ENCODE data around the gene CNKSR1.

Gene CNKSR1

DNA sequence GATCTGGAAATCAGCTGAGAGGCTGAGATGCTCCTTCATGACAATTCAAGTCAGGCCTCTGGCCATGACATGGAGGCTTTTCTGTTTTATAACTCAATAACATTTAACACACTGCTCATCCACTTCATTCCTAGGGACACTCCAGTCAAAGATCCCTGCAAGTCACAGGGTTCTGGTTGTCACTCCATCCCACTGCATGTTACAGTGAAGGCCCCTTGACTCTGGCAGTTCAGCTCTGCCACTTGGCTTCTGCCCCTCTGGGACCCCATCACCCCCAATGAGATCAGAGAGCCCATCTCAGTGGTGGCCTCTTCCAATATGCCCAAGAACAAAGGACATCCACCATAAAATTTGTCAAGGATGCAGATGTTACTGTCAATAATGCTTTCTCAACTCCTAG is 28.4 kb upstream of the CNKSR1 start:
- H3K36me3 ChIP-seq (ENCODE audit: control insufficient read depth, insufficient read depth, low read length) = no peaks in the 10 kb centered on the region
- peaks cover 3% of the 10 kb centered on the region; the same call in 1 of the 2 replicates for H3K27me3 ChIP-seq (replicated peaks; ENCODE audit: control insufficient read depth, insufficient read depth, low read length)
- DNase-seq (ENCODE audit: extremely low read depth, insufficient read length) = no peak
- TF ChIP-seq, protein P1, sequence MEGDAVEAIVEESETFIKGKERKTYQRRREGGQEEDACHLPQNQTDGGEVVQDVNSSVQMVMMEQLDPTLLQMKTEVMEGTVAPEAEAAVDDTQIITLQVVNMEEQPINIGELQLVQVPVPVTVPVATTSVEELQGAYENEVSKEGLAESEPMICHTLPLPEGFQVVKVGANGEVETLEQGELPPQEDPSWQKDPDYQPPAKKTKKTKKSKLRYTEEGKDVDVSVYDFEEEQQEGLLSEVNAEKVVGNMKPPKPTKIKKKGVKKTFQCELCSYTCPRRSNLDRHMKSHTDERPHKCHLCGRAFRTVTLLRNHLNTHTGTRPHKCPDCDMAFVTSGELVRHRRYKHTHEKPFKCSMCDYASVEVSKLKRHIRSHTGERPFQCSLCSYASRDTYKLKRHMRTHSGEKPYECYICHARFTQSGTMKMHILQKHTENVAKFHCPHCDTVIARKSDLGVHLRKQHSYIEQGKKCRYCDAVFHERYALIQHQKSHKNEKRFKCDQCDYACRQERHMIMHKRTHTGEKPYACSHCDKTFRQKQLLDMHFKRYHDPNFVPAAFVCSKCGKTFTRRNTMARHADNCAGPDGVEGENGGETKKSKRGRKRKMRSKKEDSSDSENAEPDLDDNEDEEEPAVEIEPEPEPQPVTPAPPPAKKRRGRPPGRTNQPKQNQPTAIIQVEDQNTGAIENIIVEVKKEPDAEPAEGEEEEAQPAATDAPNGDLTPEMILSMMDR (IDR thresholded peaks at IDR 0.05; ENCODE audit: insufficient read depth, low read length, poor library complexity, severe bottlenecking) = no peak
- H3K4me3 ChIP-seq (replicated peaks; ENCODE audit: low read depth, low read length) = no peak overlapping the region

DNA sequence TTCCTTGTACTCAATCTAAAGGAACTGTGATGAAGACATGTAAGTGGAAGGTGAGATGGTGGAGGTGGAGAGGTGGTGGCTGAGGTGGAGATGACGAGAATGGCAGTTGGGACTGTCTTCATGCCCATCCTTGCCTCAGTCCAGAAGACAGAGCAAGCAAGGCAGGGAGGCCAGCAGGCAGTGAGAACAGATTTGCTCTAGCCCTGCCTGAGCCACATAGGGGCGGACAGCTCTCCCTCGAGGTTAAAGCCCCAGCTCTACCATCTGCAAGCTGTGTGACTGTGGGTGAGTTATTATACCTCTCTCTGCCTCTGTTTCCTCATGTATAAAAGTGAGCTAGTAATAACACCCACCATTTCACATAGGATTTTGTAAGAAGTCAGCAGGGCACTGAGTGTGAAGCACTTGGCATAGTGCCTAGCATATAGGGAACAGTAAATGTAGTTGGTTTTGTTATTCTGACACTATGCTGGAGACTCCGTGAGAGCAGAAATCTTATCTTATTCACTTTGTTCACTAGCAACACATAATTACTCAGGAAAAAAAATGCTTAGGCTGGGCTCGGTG is 23.2 kb upstream of the CNKSR1 start:
- DNase-seq (ENCODE audit: extremely low read depth, insufficient read length) = no peak
- Histone ChIP-seq H3K27me3 (replicated peaks; ENCODE audit: control insufficient read depth, insufficient read depth, low read length) (peaks cover 9% of the 10 kb centered on the region), H3K4me3 (replicated peaks; ENCODE audit: low read depth, low read length) (no peak overlapping the region), H3K36me3 (ENCODE audit: control insufficient read depth, insufficient read depth, low read length) (no peaks in the 10 kb centered on the region)
- TF ChIP-seq, protein P1 (IDR thresholded peaks at IDR 0.05; ENCODE audit: insufficient read depth, low read length, poor library complexity, severe bottlenecking) = no peak

DNA sequence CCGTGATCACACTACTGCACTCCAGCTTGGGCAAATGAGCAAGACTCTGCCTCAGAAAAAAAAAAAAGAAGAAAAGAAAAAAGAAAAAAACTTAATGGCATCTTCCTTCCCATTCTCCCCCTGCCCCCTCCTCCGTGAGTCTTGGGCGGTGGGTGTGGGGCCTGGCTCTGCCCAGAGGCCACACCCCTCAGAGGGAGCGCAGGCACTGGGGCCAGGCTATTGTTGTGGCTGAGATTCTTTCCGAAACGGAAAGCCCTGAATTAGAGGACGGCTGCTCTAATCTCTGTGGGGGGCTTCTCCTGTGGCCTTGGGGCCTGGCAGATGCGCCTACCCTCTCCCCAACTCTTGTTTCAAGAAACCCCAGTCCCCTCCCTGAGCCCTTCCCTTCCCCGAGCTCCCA is 22.5 kb upstream of the CNKSR1 start:
- no peaks in the 10 kb centered on the region for H3K36me3 ChIP-seq (ENCODE audit: control insufficient read depth, insufficient read depth, low read length)
- TF ChIP-seq, protein P1 (IDR thresholded peaks at IDR 0.05; ENCODE audit: insufficient read depth, low read length, poor library complexity, severe bottlenecking) = no peak
- no peak for DNase-seq (ENCODE audit: extremely low read depth, insufficient read length)
- no peak overlapping the region for H3K4me3 ChIP-seq (replicated peaks; ENCODE audit: low read depth, low read length)
- peaks cover 9% of the 10 kb centered on the region for H3K27me3 ChIP-seq (replicated peaks; ENCODE audit: control insufficient read depth, insufficient read depth, low read length)

DNA sequence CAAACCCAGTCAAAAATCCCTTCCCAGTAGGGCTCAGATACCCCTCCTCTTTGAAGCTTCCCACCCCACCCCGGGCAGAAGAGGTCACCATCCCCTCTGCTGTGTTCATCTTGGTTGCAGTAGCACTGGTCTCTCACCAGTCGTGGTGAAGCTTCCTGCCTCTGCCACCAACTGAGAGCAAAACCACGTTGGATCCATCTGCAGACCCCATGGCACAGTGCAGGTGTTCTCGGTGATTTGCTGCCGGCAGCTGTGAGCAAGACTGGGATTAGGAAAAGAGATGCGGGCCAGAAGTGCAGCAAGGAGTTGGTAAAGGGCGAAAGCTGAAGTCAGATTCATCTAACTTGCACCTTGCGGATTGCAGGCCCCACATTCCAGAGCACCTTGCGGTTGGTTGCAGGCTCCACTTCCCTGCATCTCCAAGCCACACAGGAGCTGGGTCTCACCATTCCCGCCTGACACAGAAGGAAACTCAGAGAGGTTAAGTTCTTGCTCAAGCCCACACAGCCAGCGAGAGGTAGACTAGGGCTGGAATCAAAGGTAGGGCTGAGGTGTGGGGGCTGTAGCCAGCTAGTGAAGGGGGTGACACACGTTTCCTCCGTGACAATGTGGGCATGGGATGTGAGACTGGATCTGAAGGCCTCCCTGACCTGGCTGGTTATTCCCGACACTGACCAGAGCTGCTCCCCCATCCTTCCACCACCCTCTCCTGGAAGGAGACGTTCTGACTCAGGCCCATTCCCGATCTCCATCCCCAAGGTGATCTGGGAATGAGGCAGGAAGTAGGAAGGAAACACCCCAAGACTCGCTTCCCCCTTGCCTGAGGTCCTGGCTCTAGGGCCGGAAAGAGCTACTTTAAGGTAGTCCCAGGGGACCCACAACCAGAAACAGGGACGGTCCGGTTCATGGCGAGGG is 21.7 kb upstream of the CNKSR1 start:
- H3K4me3 ChIP-seq (replicated peaks; ENCODE audit: low read depth, low read length) = no peak overlapping the region
- TF ChIP-seq, protein P1 (IDR thresholded peaks at IDR 0.05; ENCODE audit: insufficient read depth, low read length, poor library complexity, severe bottlenecking) = no peak
- peaks cover 9% of the 10 kb centered on the region for H3K27me3 ChIP-seq (replicated peaks; ENCODE audit: control insufficient read depth, insufficient read depth, low read length)
- H3K36me3 ChIP-seq (ENCODE audit: control insufficient read depth, insufficient read depth, low read length) = no peaks in the 10 kb centered on the region
- no peak for DNase-seq (ENCODE audit: extremely low read depth, insufficient read length)

DNA sequence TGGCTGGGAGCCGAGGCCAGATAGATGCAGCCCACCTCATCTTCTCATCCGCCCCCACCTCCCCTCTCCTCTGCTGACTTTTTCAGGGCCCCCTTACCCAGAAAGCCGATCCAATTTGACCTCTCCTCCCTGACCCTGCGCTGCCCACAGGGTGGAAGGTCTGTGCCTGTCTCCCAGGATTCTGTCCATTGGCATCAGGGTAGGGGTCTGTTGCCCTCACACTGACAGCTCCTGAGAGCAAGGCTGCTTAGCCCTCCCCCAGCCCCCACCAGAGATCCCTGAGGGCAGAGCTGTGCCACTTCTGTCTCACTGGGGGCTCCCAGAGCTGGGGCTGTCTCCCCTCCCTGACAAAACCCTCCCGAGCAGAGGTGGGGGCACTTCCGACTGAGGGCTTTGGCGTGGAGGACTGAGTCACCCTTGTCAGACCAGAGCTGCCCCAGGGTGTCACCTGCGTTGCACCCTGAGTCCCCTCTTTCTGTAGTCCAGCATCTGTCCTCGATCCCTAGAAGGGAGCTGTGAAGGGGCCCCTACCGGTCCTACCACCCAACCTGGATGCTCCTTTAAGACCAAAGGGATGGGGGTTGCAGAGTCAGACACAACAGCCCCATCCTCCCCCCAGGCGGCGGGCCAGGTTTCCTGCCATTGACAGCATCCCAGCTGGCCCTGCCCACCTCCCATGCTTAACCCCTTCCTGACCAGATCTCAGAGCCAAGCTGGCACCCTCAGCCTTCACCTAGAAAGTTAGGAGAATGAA is 20.8 kb upstream of the CNKSR1 start:
- DNase-seq (ENCODE audit: extremely low read depth, insufficient read length) = no peak
- Histone ChIP-seq H3K36me3 (ENCODE audit: control insufficient read depth, insufficient read depth, low read length) (no peaks in the 10 kb centered on the region), H3K4me3 (replicated peaks; ENCODE audit: low read depth, low read length) (no peak overlapping the region), H3K27me3 (replicated peaks; ENCODE audit: control insufficient read depth, insufficient read depth, low read length) (peaks cover 6% of the 10 kb centered on the region)
- TF ChIP-seq, protein P1 (IDR thresholded peaks at IDR 0.05; ENCODE audit: insufficient read depth, low read length, poor library complexity, severe bottlenecking) = no peak

Data from GM06990 (cell line).